PC-3 (cell line): ENCODE measurements around the gene KRT79.

Experiments
- CTCF ChIP-seq: fragments of 300-600 bp; sonication (generic); conservative IDR thresholded peaks from 2 replicates; pipeline ENCODE4 v1.5.1; 2017; ENCODE audit warnings: antibody characterized with exemption, low read depth, mild to moderate bottlenecking, low read length
- EZH2phosphoT487 ChIP-seq: fragments of 300-600 bp; sonication (generic); IDR thresholded peaks from 2 replicates; pipeline ENCODE4 v1.6.1; 2018; ENCODE audit warnings: mild to moderate bottlenecking, antibody characterized with exemption, low read length, borderline replicate concordance

DNA sequence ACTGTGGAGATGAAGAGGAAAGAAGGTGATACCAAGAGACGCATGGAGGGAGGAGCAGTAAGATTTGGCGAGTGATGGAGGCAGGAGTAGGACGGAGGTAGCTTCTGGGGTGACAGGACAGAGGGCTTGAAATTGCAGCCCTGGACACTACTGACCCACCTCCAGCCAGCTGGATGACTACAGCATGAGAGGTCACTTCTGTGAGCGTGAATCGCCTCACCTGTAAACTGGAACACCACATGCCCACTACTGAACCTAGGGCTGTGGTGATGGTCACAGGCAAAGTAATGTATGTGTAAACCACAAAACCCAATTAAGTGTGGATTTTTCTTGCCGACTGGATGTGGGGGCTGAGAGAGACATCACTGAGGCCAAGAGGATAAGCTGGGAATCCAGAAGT, 13.6 kb downstream of the KRT79 start:
- TF ChIP-seq CTCF (no peak), EZH2phosphoT487 (no peak)
